Measurements from ENCODE around the gene CCDC152.

DNA sequence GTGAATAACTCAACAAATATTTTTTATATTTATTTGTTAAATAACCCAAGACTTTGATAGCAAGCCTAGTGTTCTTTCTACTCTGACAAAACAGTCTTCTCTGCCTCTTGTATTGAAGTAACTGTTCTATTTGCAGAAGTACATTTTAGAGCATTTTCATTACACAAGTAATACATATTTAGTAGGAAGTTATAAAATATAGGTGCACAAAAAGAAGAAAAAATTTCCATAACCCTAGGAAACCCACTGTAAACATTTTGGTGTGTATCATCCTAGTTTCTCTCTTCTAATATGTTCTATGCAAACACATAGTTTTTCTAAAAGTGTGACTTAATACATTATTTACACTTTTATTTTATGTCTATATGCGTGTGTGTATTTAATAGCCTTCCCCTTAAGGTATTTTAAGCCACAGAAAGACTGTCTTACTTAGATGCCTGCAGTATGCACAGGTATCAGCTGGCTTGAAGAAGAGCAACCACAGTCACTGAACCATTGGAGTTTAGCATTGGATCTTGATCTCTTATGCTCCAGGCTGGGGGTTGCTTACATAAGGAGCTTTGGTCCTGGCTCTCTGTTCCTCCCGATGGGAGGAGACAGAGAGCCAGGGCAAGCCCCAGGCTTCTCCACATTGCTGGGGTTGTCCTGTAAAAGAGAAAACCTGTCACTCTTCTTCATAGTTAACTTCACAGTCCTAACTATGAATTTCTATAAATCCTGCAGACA is 51.3 kb downstream of the CCDC152 start:
- TF ChIP-seq, protein P1, sequence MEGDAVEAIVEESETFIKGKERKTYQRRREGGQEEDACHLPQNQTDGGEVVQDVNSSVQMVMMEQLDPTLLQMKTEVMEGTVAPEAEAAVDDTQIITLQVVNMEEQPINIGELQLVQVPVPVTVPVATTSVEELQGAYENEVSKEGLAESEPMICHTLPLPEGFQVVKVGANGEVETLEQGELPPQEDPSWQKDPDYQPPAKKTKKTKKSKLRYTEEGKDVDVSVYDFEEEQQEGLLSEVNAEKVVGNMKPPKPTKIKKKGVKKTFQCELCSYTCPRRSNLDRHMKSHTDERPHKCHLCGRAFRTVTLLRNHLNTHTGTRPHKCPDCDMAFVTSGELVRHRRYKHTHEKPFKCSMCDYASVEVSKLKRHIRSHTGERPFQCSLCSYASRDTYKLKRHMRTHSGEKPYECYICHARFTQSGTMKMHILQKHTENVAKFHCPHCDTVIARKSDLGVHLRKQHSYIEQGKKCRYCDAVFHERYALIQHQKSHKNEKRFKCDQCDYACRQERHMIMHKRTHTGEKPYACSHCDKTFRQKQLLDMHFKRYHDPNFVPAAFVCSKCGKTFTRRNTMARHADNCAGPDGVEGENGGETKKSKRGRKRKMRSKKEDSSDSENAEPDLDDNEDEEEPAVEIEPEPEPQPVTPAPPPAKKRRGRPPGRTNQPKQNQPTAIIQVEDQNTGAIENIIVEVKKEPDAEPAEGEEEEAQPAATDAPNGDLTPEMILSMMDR (IDR thresholded peaks at IDR 0.05): no peak
- TF ChIP-seq POLR2A (IDR thresholded peaks at IDR 0.05) (no peak), EP300 (IDR thresholded peaks at IDR 0.05) (no peak), POLR2AphosphoS5 (IDR thresholded peaks at IDR 0.05) (no peak)
